Adipocyte (in vitro differentiated cells): Measurements from ENCODE around the gene NNT.
A peak's percentile ranks its signal among the peaks of the same experiment; 100 is the strongest.
"Not testable (repeated sequence)": the region's sequence is repeated elsewhere in the genome, so short reads cannot be mapped to it uniquely, and the experiment has no call there.

ENCODE experiments used
- DNase-seq: peaks from one replicate; pipeline ENCODE4 v3.0.0-alpha.2; 2015; ENCODE audit warnings: low read depth
- H3K27me3 ChIP-seq: replicated peaks from 2 replicates; pipeline ENCODE4 v1.7.0; 2013; ENCODE audit warnings: mild to moderate bottlenecking, low read length, moderate library complexity; ENCODE audit not compliant: control insufficient read depth, insufficient read depth
- H3K36me3 ChIP-seq: 2 replicates; pipeline ENCODE4 v1.7.0; 2013; ENCODE audit warnings: low read length, mild to moderate bottlenecking, moderate library complexity; ENCODE audit not compliant: control insufficient read depth, insufficient read depth, severe bottlenecking
- H3K4me1 ChIP-seq: 2 replicates; pipeline ENCODE4 v1.7.0; 2013; ENCODE audit warnings: mild to moderate bottlenecking, low read length, moderate library complexity; ENCODE audit not compliant: control insufficient read depth, insufficient read depth
- H3K4me3 ChIP-seq: 2 replicates; pipeline ENCODE4 v1.7.0; 2013; ENCODE audit warnings: mild to moderate bottlenecking, low read length, moderate library complexity
- H3K9ac ChIP-seq: 2 replicates; pipeline ENCODE4 v1.7.0; 2013; ENCODE audit warnings: mild to moderate bottlenecking, low read length, moderate library complexity
- H3K9me3 ChIP-seq: 2 replicates; pipeline ENCODE4 v1.7.0; 2013; ENCODE audit warnings: mild to moderate bottlenecking, low read length, moderate library complexity; ENCODE audit not compliant: control insufficient read depth

The NNT gene

GRCh38 chr5:43602461-43603343, at the start of gene NNT:
Gene NNT (plus strand): TSS chr5:43603180. CDS start chr5:43609196, 6,016 bp downstream.
- Histone ChIP-seq H3K4me3 (peak within 1 kb of the TSS; percentile 98), H3K36me3 (no peaks in the 10 kb centered on the region), H3K27me3 (no peaks in the 10 kb centered on the region), H3K9me3 (no peaks in the 10 kb centered on the region), H3K9ac (peak within 1 kb of the TSS; percentile 90), H3K4me1 (peaks cover 15% of the 10 kb centered on the region)
- peak; percentile 85 for DNase-seq

- Histone ChIP-seq H3K9ac (no peak overlapping the region), H3K4me3 (no peak overlapping the region), H3K4me1 (peaks cover 33% of the 10 kb centered on the region), H3K36me3 (peaks cover 50% of the 10 kb centered on the region), H3K9me3 (no peaks in the 10 kb centered on the region), H3K27me3 (no peaks in the 10 kb centered on the region)
- DNase-seq: peak; percentile 14
Observed at GRCh38 chr5:43553381-43553780, 49.6 kb upstream of the NNT start.

DNA sequence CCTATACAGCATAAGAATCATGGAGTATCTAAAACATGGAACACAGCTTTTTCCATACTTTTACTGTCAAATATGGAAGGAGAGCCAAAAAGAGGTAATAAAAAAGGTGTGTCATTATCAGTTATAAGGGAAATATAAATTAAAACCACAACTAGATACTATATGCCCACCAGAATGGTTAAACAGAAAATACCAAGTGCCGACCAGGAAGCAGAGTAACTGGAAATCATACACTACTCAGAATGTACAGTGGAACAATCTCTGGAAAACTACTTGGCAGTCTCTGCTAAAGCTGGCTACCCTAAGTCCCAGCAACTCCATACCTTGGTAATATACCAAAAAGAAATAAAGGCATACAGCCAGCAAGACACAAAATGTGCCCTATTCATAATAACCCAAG, 48.5 kb upstream of the NNT start:
- Histone ChIP-seq H3K36me3 (peaks cover 46% of the 10 kb centered on the region), H3K9me3 (no peaks in the 10 kb centered on the region), H3K9ac (no peak overlapping the region), H3K4me3 (peak overlapping the region; percentile 98), H3K27me3 (no peaks in the 10 kb centered on the region), H3K4me1 (peaks cover 33% of the 10 kb centered on the region)
- no peak for DNase-seq

DNA sequence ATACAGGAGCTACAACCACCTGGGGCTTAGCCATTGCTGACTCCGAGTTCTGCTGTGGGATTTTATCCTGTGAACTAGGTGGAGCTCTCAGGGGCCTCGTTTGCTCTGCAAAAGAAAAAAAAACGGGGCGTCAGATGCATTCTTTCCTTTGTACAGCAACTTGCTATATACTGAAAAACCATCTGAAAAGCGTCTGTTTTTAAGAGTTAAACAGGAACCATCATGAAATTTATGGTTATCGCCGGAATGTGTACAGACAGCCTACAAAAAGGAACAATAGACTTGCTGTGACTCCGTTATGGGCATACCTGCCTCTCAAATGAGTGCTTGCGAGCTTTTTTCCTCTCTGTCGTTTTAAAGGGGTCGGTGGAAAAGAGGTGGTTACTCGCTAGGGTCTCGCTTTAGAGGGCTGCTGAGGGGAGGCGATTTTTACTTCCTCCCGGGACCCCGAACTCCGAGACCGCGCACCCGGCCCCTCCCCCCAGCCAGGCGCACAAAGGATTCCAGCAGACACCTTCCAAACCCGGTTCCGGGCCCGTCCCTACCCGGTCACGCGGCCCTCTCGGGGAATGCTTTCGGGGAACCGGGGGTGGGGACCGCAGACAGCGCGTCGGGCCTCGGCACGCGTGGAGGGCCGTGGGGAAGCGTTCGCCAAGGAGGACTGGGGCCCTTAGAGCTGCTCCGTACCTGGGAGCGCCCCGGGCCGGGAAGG, 46.9 kb upstream of the NNT start:
- Histone ChIP-seq H3K36me3 (peaks cover 40% of the 10 kb centered on the region), H3K4me3 (peak overlapping the region; percentile 98), H3K27me3 (no peaks in the 10 kb centered on the region), H3K9me3 (no peaks in the 10 kb centered on the region), H3K4me1 (peaks cover 48% of the 10 kb centered on the region), H3K9ac (peak overlapping the region; percentile 96)
- DNase-seq: peak; percentile 74

GRCh38 chr5:43556607-43556856, 46.4 kb upstream of the NNT start:
- H3K27me3 ChIP-seq, H3K9me3 ChIP-seq, DNase-seq: not testable (repeated sequence)
- Histone ChIP-seq H3K9ac (peak overlapping the region; percentile 96), H3K4me3 (peak overlapping the region; percentile 98), H3K4me1 (peaks cover 53% of the 10 kb centered on the region), H3K36me3 (peaks cover 35% of the 10 kb centered on the region)

DNA sequence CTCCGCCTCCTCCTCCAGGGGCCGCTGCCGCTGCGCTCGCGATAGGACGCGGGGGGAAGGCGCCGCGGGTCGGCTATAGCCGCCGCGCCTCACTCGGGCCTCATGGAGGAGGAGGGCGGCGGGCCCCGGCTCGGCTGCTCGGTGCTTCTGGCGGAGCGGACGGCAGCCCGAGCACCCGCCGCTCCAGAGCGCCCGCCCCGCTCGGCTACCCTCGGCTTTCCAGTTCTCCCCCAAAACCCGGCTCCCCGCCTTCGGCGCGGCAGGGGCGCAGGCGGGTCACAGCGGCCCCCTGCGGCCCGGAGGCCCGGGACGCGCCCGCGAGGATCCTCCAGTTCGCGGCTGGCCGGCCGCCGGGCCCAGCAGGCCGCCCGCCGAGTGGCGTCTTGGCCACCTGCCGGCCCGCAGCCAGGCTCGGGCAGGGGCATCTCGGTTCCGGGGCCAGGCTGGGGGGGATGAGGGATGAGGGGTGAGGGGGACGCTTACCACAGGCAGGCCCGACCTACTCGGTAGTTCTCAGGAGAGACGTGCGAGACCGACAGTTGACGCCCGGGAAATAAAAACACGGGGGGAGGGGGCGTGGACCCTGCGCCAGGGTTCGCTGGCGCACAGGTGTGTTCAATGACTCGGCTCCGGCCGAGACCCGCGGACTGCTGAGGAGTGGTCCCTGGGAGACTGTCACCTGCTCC, 46.0 kb upstream of the NNT start, which contains the start of gene PAIP1:
Gene PAIP1, minus strand, starts transcription at position 221 of the 686 bp plus-strand sequence. CDS start 231 bp downstream, outside the sequence.
- peaks cover 31% of the 10 kb centered on the region for H3K36me3 ChIP-seq
- H3K4me1 ChIP-seq: peaks cover 55% of the 10 kb centered on the region
- H3K4me3 ChIP-seq: peak within 1 kb of the TSS; percentile 98
- peak within 1 kb of the TSS; percentile 96 for H3K9ac ChIP-seq
- peak; percentile 95 for DNase-seq
- H3K9me3 ChIP-seq: no peaks in the 10 kb centered on the region
- no peaks in the 10 kb centered on the region for H3K27me3 ChIP-seq

- Histone ChIP-seq H3K4me3 (no peak overlapping the region), H3K36me3 (peaks cover 1% of the 10 kb centered on the region), H3K9me3 (no peaks in the 10 kb centered on the region), H3K9ac (no peak overlapping the region), H3K4me1 (peaks cover 35% of the 10 kb centered on the region), H3K27me3 (no peaks in the 10 kb centered on the region)
- DNase-seq: peak; percentile 28
Observed at GRCh38 chr5:43560128-43560527, 42.9 kb upstream of the NNT start.

- DNase-seq: no peak
- Histone ChIP-seq H3K9ac (peak overlapping the region; percentile 4), H3K4me1 (peaks cover 30% of the 10 kb centered on the region), H3K36me3 (no peaks in the 10 kb centered on the region), H3K9me3 (no peaks in the 10 kb centered on the region), H3K4me3 (peak overlapping the region; percentile 4), H3K27me3 (no peaks in the 10 kb centered on the region)
Observed at GRCh38 chr5:43561356-43561755, 41.6 kb upstream of the NNT start.

GRCh38 chr5:43563321-43563720, 39.7 kb upstream of the NNT start:
- Histone ChIP-seq H3K4me1 (peaks cover 30% of the 10 kb centered on the region), H3K27me3 (no peaks in the 10 kb centered on the region), H3K9ac (no peak overlapping the region), H3K4me3 (no peak overlapping the region), H3K9me3 (no peaks in the 10 kb centered on the region), H3K36me3 (no peaks in the 10 kb centered on the region)
- peak; percentile 32 for DNase-seq

DNA sequence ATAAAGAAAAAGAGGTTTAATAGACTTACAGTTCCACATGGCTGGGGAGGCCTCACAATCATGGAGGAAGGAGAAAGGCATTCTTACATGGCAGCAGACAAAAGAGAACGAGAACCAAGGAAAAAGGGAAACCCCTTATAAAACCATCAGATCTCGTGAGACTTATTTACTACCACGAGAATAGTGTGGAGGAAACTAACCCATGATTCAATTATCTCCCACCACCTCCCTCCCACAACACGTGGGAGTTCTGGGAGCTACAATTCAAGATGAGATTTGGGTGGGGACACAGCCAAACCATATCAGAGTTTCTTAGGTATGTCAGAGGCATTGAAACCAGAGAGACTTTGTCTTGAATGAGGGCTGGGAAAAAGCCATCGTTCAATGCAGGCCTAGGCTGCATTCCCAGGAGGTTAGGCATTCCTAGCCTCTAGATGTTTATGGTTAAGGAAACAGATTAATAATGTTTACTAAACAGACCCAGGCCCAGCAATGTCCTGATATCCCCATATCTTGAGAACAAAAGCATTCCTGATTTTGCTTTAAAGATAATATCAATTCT, 38.6 kb upstream of the NNT start:
- Histone ChIP-seq H3K36me3 (no peaks in the 10 kb centered on the region), H3K9ac (no peak overlapping the region), H3K9me3 (no peaks in the 10 kb centered on the region), H3K4me1 (peaks cover 30% of the 10 kb centered on the region), H3K27me3 (no peaks in the 10 kb centered on the region), H3K4me3 (no peak overlapping the region)
- no peak for DNase-seq

DNA sequence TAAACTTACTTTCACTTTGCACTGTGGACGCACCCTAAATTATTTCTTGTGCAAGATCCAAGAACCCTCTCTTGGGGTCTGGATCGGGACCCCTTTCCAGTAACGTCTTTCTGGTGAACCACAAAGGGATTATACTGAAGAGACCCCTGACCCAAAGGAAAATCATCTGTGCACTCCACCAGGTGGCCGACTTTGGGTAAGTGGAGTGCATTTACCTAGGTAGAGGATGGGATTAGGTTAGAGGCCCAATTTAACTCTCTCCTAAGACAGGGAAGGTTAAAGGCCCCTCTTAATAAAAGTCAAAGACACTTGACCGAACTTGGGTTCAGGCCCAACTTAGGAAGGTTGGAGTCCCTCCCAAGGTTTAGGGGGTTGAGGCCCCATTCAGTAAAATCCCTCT, 37.9 kb upstream of the NNT start:
- Histone ChIP-seq H3K4me3 (no peak overlapping the region), H3K36me3 (no peaks in the 10 kb centered on the region), H3K4me1 (peaks cover 25% of the 10 kb centered on the region), H3K27me3 (no peaks in the 10 kb centered on the region), H3K9me3 (no peaks in the 10 kb centered on the region), H3K9ac (no peak overlapping the region)
- DNase-seq: no peak
